ENCODE measurements around the gene DNAJC3. TPM values are rescaled to one million over a fixed set of nuclear protein-coding genes. Genes with fewer than 3 reads are reported as not detected.
A peak's percentile ranks its signal among the peaks of the same experiment; 100 is the strongest.
"Not testable (repeated sequence)": the region's sequence is repeated elsewhere in the genome, so short reads cannot be mapped to it uniquely, and the experiment has no call there.

The DNAJC3 gene
- total RNA-seq, 8 experiments from 2014 or later = 11.6 to 75.1 (median 29.2) TPM

GRCh38 chr13:95644601-95645052, 32.3 kb upstream of the DNAJC3 start, which contains the start of gene DZIP1:
TSS of gene DZIP1 (minus strand) at chr13:95644706. CDS start at chr13:95642029, 2,677 bp downstream.
- Histone ChIP-seq H3K27ac (peak within 1 kb of the TSS; percentile 56 to 74), H3K4me1 (replicated peaks in 1 of 2) (peaks cover 9 to 20% of the 10 kb centered on the region in 2 donors), H3K4me3 (peak within 1 kb of the TSS; percentile 48 to 96 (median 77))
- in situ Hi-C loops (cut with MboI; ENCODE audit: low pct_unique_long_range_greater_than_20kb in 2 of 9, low sequenced_read_pairs in 9 of 9, unreplicated experiment in 9 of 9) = loop anchor here in 1 of 9 experiments (25.0 kb wide), 1 partner anchor 193 kb away; no protein-coding TSS in a partner anchor
- 0 to 67% (median 51%) methylated on average over 1 to 12 of the region's 30 CpGs; no CpG with 5 or more reads in 5 of the 10 experiments for WGBS, 10 experiments
- ATAC-seq (replicated peaks in 6 of 8) = peak; percentile 77 to 88 (median 82)

- H3K4me1 ChIP-seq (replicated peaks in 1 of 2) = peaks cover 3 to 7% of the 10 kb centered on the region in 2 donors
- in situ Hi-C loops (cut with MboI; ENCODE audit: low pct_unique_long_range_greater_than_20kb in 2 of 9, low sequenced_read_pairs in 9 of 9, unreplicated experiment in 9 of 9) = loop anchor here in 1 of 9 experiments (25.0 kb wide), 1 partner anchor 190 kb away; no protein-coding TSS in a partner anchor
- no peak overlapping the region for H3K27ac ChIP-seq
- ATAC-seq (replicated peaks in 6 of 8) = no peak
- 20 to 92% (median 65%) methylated on average over 1 to 6 of the region's 6 CpGs; no CpG with 5 or more reads in 1 of the 10 experiments for WGBS, 10 experiments
- H3K4me3 ChIP-seq = no peak overlapping the region
Measured at GRCh38 chr13:95647321-95647720, 29.6 kb upstream of the DNAJC3 start.

GRCh38 chr13:95650696-95651095, 26.2 kb upstream of the DNAJC3 start:
- ATAC-seq (replicated peaks in 6 of 8) = no peak
- WGBS, 10 experiments = 23 to 92% (median 77%) methylated on average over 2 to 5 of the region's 5 CpGs; no CpG with 5 or more reads in 1 of the 10 experiments
- in situ Hi-C loops (cut with MboI; ENCODE audit: low pct_unique_long_range_greater_than_20kb in 2 of 9, low sequenced_read_pairs in 9 of 9, unreplicated experiment in 9 of 9) = loop anchor here in 1 of 9 experiments (25.0 kb wide), 1 partner anchor 187 kb away; no protein-coding TSS in a partner anchor
- Histone ChIP-seq H3K27ac (no peak overlapping the region), H3K4me3 (no peak overlapping the region), H3K4me1 (replicated peaks in 1 of 2) (no peaks in the 10 kb centered on the region)

- no peak overlapping the region for H3K4me3 ChIP-seq
- no peak overlapping the region for H3K27ac ChIP-seq
- H3K4me1 ChIP-seq (replicated peaks in 1 of 2) = no peaks in the 10 kb centered on the region
- in situ Hi-C loops (cut with MboI; ENCODE audit: low pct_unique_long_range_greater_than_20kb in 2 of 9, low sequenced_read_pairs in 9 of 9, unreplicated experiment in 9 of 9) = loop anchor here in 1 of 9 experiments (25.0 kb wide), 1 partner anchor 185 kb away; no protein-coding TSS in a partner anchor
- WGBS, 10 experiments = 0 to 100% (median 100%) methylated on average over 1 of the region's 1 CpG; no CpG with 5 or more reads in 3 of the 10 experiments
- no peak for ATAC-seq (replicated peaks in 6 of 8)
Measured at GRCh38 chr13:95652244-95652764, 24.6 kb upstream of the DNAJC3 start.

GRCh38 chr13:95652821-95653220, 24.1 kb upstream of the DNAJC3 start:
- 0 to 80% (median 55%) methylated on average over 1 to 3 of the region's 3 CpGs; no CpG with 5 or more reads in 1 of the 10 experiments for WGBS, 10 experiments
- in situ Hi-C loops (cut with MboI; ENCODE audit: low pct_unique_long_range_greater_than_20kb in 2 of 9, low sequenced_read_pairs in 9 of 9, unreplicated experiment in 9 of 9) = loop anchor here in 1 of 9 experiments (25.0 kb wide), 1 partner anchor 184 kb away; no protein-coding TSS in a partner anchor
- Histone ChIP-seq H3K27ac (no peak overlapping the region), H3K4me3 (no peak overlapping the region), H3K4me1 (replicated peaks in 1 of 2) (no peaks in the 10 kb centered on the region)
- no peak for ATAC-seq (replicated peaks in 6 of 8)

GRCh38 chr13:95656386-95657015, 20.4 kb upstream of the DNAJC3 start:
- Histone ChIP-seq H3K4me1 (replicated peaks in 1 of 2) (no peaks in the 10 kb centered on the region), H3K4me3 (no peak overlapping the region), H3K27ac (no peak overlapping the region)
- no peak for ATAC-seq (replicated peaks in 6 of 8)
- in situ Hi-C loops (cut with MboI; ENCODE audit: low pct_unique_long_range_greater_than_20kb in 2 of 9, low sequenced_read_pairs in 9 of 9, unreplicated experiment in 9 of 9) = loop anchor here in 1 of 9 experiments (25.0 kb wide), 1 partner anchor 181 kb away; no protein-coding TSS in a partner anchor
- WGBS, 10 experiments = 53 to 100% (median 82%) methylated on average over 1 to 3 of the region's 3 CpGs; no CpG with 5 or more reads in 2 of the 10 experiments

- no peaks in the 10 kb centered on the region for H3K4me1 ChIP-seq (replicated peaks in 1 of 2)
- no peak for ATAC-seq (replicated peaks in 6 of 8)
- in situ Hi-C loops (cut with MboI; ENCODE audit: low pct_unique_long_range_greater_than_20kb in 2 of 9, low sequenced_read_pairs in 9 of 9, unreplicated experiment in 9 of 9) = loop anchor here in 1 of 9 experiments (25.0 kb wide), 1 partner anchor 178 kb away; no protein-coding TSS in a partner anchor
- no peak overlapping the region for H3K27ac ChIP-seq
- no peak overlapping the region for H3K4me3 ChIP-seq
Measured at GRCh38 chr13:95659500-95659899, 17.4 kb upstream of the DNAJC3 start.

- in situ Hi-C loops (cut with MboI; ENCODE audit: low pct_unique_long_range_greater_than_20kb in 2 of 9, low sequenced_read_pairs in 9 of 9, unreplicated experiment in 9 of 9) = loop anchor here in 1 of 9 experiments (25.0 kb wide), 1 partner anchor 176 kb away; no protein-coding TSS in a partner anchor
Measured at GRCh38 chr13:95660981-95661581, 15.9 kb upstream of the DNAJC3 start.

GRCh38 chr13:95667235-95667634, 9.7 kb upstream of the DNAJC3 start:
- not testable (repeated sequence) for H3K4me3 ChIP-seq; ATAC-seq (replicated peaks in 6 of 8); H3K27ac ChIP-seq; H3K4me1 ChIP-seq (replicated peaks in 1 of 2)
- in situ Hi-C loops (cut with MboI; ENCODE audit: low pct_unique_long_range_greater_than_20kb in 2 of 9, low sequenced_read_pairs in 9 of 9, unreplicated experiment in 9 of 9) = loop anchor here in 1 of 9 experiments (25.0 kb wide), 1 partner anchor 170 kb away; no protein-coding TSS in a partner anchor

More at GRCh38 chr13:95660981-95661581, 15.9 kb upstream of the DNAJC3 start:
- Histone ChIP-seq H3K27ac (no peak overlapping the region), H3K4me1 (replicated peaks in 1 of 2) (no peaks in the 10 kb centered on the region), H3K4me3 (no peak overlapping the region)
- ATAC-seq (replicated peaks in 6 of 8) = peak in 2 of 8 experiments; percentile 26 to 30

- H3K4me1 ChIP-seq (replicated peaks in 1 of 2) = peaks cover 0 to 10% of the 10 kb centered on the region in 2 donors
- 46 to 100% (median 96%) methylated on average over 3 to 4 of the region's 5 CpGs; no CpG with 5 or more reads in 5 of the 10 experiments for WGBS, 10 experiments
- in situ Hi-C loops (cut with MboI; ENCODE audit: low pct_unique_long_range_greater_than_20kb in 2 of 9, low sequenced_read_pairs in 9 of 9, unreplicated experiment in 9 of 9) = loop anchor here in 1 of 9 experiments (25.0 kb wide), 1 partner anchor 166 kb away; no protein-coding TSS in a partner anchor
- ATAC-seq (replicated peaks in 6 of 8) = no peak
- no peak overlapping the region for H3K27ac ChIP-seq
- no peak overlapping the region for H3K4me3 ChIP-seq
Measured at GRCh38 chr13:95671597-95671996, 5.3 kb upstream of the DNAJC3 start.

- peaks cover 6 to 13% of the 10 kb centered on the region in 2 donors for H3K4me1 ChIP-seq (replicated peaks in 1 of 2)
- WGBS, 10 experiments = 0 to 3% (median 0%) methylated on average over 1 to 16 of the region's 32 CpGs; no CpG with 5 or more reads in 1 of the 10 experiments
- in situ Hi-C loops (cut with MboI; ENCODE audit: low pct_unique_long_range_greater_than_20kb in 2 of 9, low sequenced_read_pairs in 9 of 9, unreplicated experiment in 9 of 9) = no loop called here
- peak overlapping the region; percentile 76 to 94 for H3K27ac ChIP-seq
- ATAC-seq (replicated peaks in 6 of 8) = peak in 3 of 8 experiments; percentile 7 to 23 (median 8)
- H3K4me3 ChIP-seq = peak overlapping the region; percentile 56 to 84 (median 79)
Measured at GRCh38 chr13:95676105-95676761, 706 bp upstream of the DNAJC3 start.

GRCh38 chr13:95677564-95678266, 776 bp downstream of the DNAJC3 start:
- peak overlapping the region; percentile 56 to 84 (median 79) for H3K4me3 ChIP-seq
- in situ Hi-C loops (cut with MboI; ENCODE audit: low pct_unique_long_range_greater_than_20kb in 2 of 9, low sequenced_read_pairs in 9 of 9, unreplicated experiment in 9 of 9) = no loop called here
- H3K4me1 ChIP-seq (replicated peaks in 1 of 2) = peaks cover 6 to 13% of the 10 kb centered on the region in 2 donors
- 0 to 11% (median 0%) methylated on average over 5 to 19 of the region's 30 CpGs; no CpG with 5 or more reads in 1 of the 10 experiments for WGBS, 10 experiments
- H3K27ac ChIP-seq = peak overlapping the region; percentile 78 to 92
- no peak for ATAC-seq (replicated peaks in 6 of 8)

Data from motor neuron (in vitro differentiated cells).